MM.1S (cell line): ENCODE results near the gene SEMA3C.

ENCODE experiments used
- CTCF ChIP-seq: fragments of 300-600 bp; sonication (generic); IDR thresholded peaks from 2 replicates; pipeline ENCODE4 v1.5.1; 2016; ENCODE audit warnings: antibody characterized with exemption, low read length, mixed read lengths
- EZH2 ChIP-seq: fragments of 300-600 bp; sonication (generic); optimal IDR thresholded peaks from 2 replicates; pipeline ENCODE3; 2017; ENCODE audit warnings: low read depth, mild to moderate bottlenecking, antibody characterized with exemption, low read length, mixed read lengths
- EZH2phosphoT487 ChIP-seq: fragments of 300-600 bp; sonication (generic); IDR thresholded peaks from 2 replicates; pipeline ENCODE4 v1.6.1; 2018; ENCODE audit warnings: antibody characterized with exemption, low read length

GRCh38 chr7:80860554-80860953 lies 58.3 kb downstream of the SEMA3C start:
- no peak for TF ChIP-seq EZH2
- no peak for TF ChIP-seq CTCF
- no peak for TF ChIP-seq EZH2phosphoT487
